ENCODE measurements around the gene METTL25. TPM values are rescaled to one million over a fixed set of nuclear protein-coding genes. Genes with fewer than 3 reads are reported as not detected.
A peak's percentile ranks its signal among the peaks of the same experiment; 100 is the strongest.

The METTL25 gene, protein sequence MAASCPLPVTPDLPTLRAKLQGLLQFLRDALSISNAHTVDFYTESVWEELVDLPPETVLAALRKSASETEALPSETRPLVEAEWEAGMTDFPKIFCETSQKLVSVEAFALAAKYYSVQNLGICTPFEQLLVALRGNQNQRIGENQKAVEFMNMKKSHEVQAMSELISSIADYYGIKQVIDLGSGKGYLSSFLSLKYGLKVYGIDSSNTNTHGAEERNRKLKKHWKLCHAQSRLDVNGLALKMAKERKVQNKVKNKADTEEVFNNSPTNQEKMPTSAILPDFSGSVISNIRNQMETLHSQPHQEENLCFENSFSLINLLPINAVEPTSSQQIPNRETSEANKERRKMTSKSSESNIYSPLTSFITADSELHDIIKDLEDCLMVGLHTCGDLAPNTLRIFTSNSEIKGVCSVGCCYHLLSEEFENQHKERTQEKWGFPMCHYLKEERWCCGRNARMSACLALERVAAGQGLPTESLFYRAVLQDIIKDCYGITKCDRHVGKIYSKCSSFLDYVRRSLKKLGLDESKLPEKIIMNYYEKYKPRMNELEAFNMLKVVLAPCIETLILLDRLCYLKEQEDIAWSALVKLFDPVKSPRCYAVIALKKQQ
- total RNA-seq (10 to 100 TPM in 1 of 4 donors, 1 to 10 TPM in 3; 7.0 to 14.4 (median 8.9) TPM), polyA plus RNA-seq (1 to 10 TPM; 2.2 to 3.5 (median 3.2) TPM)
- long read RNA-seq, donor 1, result 0 reads
- long read RNA-seq, donor 2, partial matches to known transcripts, result 0 of 4 reads
- long read RNA-seq, donor 2, other reads (novel, unspliced or antisense), result 3 of 4 reads

DNA sequence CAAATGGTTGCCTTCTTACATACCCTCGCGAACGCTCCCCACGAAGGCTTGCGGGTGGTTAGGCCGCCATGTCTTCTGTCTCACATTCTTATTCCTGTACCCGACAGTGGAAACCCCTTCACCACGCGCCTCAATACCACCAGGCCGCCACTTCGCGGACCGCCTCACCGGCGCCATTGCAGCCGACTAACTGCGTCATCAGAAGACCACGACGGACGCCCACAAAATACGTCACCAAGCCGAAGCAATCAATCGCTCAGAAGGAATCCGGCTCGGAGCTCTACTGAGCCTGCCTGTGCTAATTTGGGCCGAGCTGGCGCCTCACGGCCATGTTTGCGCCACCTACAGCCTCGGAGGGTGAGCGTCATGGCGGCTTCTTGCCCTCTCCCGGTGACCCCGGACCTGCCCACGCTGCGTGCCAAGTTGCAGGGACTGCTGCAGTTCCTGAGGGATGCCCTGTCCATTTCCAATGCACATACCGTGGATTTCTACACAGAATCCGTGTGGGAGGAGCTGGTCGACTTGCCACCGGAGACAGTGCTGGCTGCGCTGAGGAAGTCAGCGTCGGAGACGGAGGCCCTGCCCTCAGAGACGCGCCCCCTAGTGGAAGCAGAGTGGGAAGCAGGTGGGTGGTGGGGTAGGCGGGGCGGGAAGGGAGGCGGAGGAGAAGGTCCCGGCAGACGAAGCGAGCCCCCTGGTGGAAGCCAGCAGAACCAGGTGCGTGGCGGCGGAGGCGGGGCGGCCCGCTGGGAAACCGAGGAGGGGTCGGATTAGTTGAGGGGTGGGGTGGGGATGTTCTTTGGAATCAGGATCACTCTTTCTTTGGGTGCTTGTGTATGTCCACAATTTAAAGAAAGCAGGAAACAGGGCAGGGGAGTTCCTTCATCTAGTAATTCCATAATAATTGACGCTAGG, at the start of gene METTL25, which contains the start of gene CCDC59:
TSS of gene METTL25 (plus strand) at position 330 of the 915 bp plus-strand sequence. CDS start at position 367, 37 bp downstream.
TSS of gene CCDC59 (minus strand) at position 188 of the 915 bp plus-strand sequence. CDS start at position 177, 11 bp downstream.
- Histone ChIP-seq H3K4me3 (peak within 1 kb of the TSS; percentile 92), H3K4me1 (peaks cover 33% of the 10 kb centered on the region), H3K9me3 (no peaks in the 10 kb centered on the region), H3K27me3 (ENCODE audit: insufficient read depth in 3 of 3, low read length in 2 of 3) (no peaks in the 10 kb centered on the region), H3K36me3 (ENCODE audit: insufficient read depth in 1 of 2, low read depth in 1 of 2) (peaks cover 0 to 36% of the 10 kb centered on the region in 2 donors), H3K27ac (peak within 1 kb of the TSS; percentile 98)
- 0 to 1% (median 0%) methylated on average over 60 to 61 of the region's 61 CpGs for WGBS, 3 donors
- intact Hi-C loops (cut with DNase I), result no loop called here
- DNase-seq, result peak; percentile 97 to 98
- TF ChIP-seq, protein P1, sequence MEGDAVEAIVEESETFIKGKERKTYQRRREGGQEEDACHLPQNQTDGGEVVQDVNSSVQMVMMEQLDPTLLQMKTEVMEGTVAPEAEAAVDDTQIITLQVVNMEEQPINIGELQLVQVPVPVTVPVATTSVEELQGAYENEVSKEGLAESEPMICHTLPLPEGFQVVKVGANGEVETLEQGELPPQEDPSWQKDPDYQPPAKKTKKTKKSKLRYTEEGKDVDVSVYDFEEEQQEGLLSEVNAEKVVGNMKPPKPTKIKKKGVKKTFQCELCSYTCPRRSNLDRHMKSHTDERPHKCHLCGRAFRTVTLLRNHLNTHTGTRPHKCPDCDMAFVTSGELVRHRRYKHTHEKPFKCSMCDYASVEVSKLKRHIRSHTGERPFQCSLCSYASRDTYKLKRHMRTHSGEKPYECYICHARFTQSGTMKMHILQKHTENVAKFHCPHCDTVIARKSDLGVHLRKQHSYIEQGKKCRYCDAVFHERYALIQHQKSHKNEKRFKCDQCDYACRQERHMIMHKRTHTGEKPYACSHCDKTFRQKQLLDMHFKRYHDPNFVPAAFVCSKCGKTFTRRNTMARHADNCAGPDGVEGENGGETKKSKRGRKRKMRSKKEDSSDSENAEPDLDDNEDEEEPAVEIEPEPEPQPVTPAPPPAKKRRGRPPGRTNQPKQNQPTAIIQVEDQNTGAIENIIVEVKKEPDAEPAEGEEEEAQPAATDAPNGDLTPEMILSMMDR (IDR thresholded peaks at IDR 0.05), result peak; percentile 77
- ATAC-seq, result peak; percentile 96 to 98 (median 96)

DNA sequence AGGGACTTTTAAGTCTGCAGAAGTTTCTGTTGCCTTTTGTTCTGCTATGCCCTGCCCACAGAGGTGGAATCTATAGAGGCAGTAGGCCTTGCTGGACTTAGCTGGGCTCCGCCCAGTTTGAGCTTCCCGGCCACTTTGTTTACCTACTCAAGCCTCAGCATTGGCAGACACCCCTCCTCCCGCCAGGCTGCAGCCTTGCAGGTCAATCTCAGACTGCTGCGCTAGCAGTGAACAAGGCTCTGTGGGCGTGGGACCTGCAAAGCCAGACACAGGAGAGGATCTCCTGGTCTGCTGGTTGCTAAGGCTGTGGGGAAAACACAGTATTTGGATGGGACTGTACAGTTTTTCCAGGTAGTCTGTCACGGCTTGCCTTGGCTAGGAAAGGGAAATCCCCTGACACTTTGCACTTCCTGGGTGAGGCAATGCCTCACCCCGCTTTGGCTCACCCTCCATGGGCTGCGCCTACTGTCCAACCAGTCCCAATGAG, 43.9 kb upstream of the METTL25 start:
- DNase-seq, result peak in 1 of 2 donors; percentile 36
- Histone ChIP-seq H3K4me3 (no peak overlapping the region), H3K9me3 (peaks cover 5% of the 10 kb centered on the region), H3K27ac (no peak overlapping the region), H3K4me1 (no peaks in the 10 kb centered on the region), H3K27me3 (ENCODE audit: insufficient read depth in 3 of 3, low read length in 2 of 3) (no peaks in the 10 kb centered on the region), H3K36me3 (ENCODE audit: insufficient read depth in 1 of 2, low read depth in 1 of 2) (no peaks in the 10 kb centered on the region)
- TF ChIP-seq, protein P1 (IDR thresholded peaks at IDR 0.05), result no peak
- 49 to 69% (median 53%) methylated on average over 8 of the region's 8 CpGs for WGBS, 3 donors
- intact Hi-C loops (cut with DNase I), result no loop called here
- ATAC-seq, result no peak

DNA sequence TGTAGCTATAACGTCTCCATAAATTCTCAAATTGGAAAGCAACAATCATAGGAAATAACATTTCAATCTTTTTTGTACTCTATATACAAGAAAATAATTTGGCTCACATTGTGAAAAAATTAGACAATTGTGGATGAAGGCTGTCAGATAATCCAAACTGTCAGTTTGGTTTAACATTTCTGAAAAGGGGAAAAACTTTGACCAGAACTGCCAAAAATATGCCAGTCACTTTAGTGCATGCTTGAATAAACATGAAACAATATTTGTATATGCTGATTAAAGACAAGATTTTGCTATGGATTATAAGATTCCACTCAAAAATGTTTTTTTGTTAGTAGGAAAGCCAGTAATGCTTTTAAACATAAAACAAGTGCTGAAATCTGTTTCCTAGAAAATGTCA, 39.1 kb upstream of the METTL25 start:
- WGBS, 3 donors, result 67 to 81% (median 74%) methylated on average over 1 of the region's 1 CpG
- Histone ChIP-seq H3K36me3 (ENCODE audit: insufficient read depth in 1 of 2, low read depth in 1 of 2) (no peaks in the 10 kb centered on the region), H3K4me1 (no peaks in the 10 kb centered on the region), H3K27ac (no peak overlapping the region), H3K4me3 (no peak overlapping the region), H3K9me3 (no peaks in the 10 kb centered on the region), H3K27me3 (ENCODE audit: insufficient read depth in 3 of 3, low read length in 2 of 3) (no peaks in the 10 kb centered on the region)
- ATAC-seq (no peak), DNase-seq (no peak)
- intact Hi-C loops (cut with DNase I), result no loop called here
- TF ChIP-seq, protein P1 (IDR thresholded peaks at IDR 0.05), result no peak
